K562 (cell line): ENCODE data around the gene TTC8.

Experiments
- E2F8 ChIP-seq: fragments of 450-650 bp; IDR thresholded peaks from 2 replicates; pipeline ENCODE4 v1.7.1; 2018; ENCODE audit warnings: mild to moderate bottlenecking, low read depth; ENCODE audit not compliant: partially characterized antibody
- GTF2F1 ChIP-seq: IDR thresholded peaks from 2 replicates; pipeline ENCODE4 v1.6.1; 2011; ENCODE audit warnings: low read depth, low read length, improper control_type of control experiment
- MYC ChIP-seq, 2 experiments: fragments of 250-450 bp in 1 of 2; sonication (Bioruptor Pico) in 1 of 2; IDR thresholded peaks; 2 replicates each; pipeline versions ENCODE4 v1.5.1 to v1.6.1; 2012 to 2021; ENCODE audit warnings: low read depth in 2 of 2, borderline replicate concordance in 1 of 2, improper control_type of control experiment in 1 of 2, low read length in 1 of 2, mild to moderate bottlenecking in 1 of 2, moderate library complexity in 1 of 2
- SIX5 ChIP-seq, 2 experiments: IDR thresholded peaks; 2 replicates each; pipeline ENCODE4 v1.6.1; 2011; ENCODE audit warnings: low read length in 2 of 2, borderline replicate concordance in 1 of 2, low read depth in 1 of 2, mild to moderate bottlenecking in 1 of 2, moderate library complexity in 1 of 2; ENCODE audit not compliant: insufficient read depth in 1 of 2
- TBL1XR1 ChIP-seq, 2 experiments: IDR thresholded peaks; 2 replicates each; pipeline ENCODE4 v1.6.1; 2012; ENCODE audit warnings: improper control_type of control experiment in 2 of 2, low read length in 2 of 2, mild to moderate bottlenecking in 1 of 2

- TF ChIP-seq TBL1XR1 (IDR thresholded peaks at IDR 0.05; ENCODE audit: low read length in 2 of 2) (no peak), SIX5 (IDR thresholded peaks at IDR 0.05; ENCODE audit: borderline replicate concordance in 1 of 2, insufficient read depth in 1 of 2, low read depth in 1 of 2, low read length in 2 of 2) (no peak), MYC (IDR thresholded peaks at IDR 0.05; ENCODE audit: low read depth, low read length) (no peak), MYC (CRISPR knock-in tag; IDR thresholded peaks at IDR 0.05; ENCODE audit: borderline replicate concordance, low read depth) (no peak), E2F8 (no peak), GTF2F1 (no peak)
Observed at GRCh38 chr14:88841741-88842140, 17.3 kb downstream of the TTC8 start.
